Sigmoid colon (tissue), 3 donors: ENCODE results near the gene MBTPS2.

Experiments used
- CTCF ChIP-seq, 4 experiments: fragments of 450-650 bp in 3 of 4; fragments of 200-600 bp in 1 of 4; IDR thresholded peaks; one replicate each; pipeline ENCODE4 v1.5.1; 2016 to 2019; ENCODE audit warnings: antibody characterized with exemption in 4 of 4, mild to moderate bottlenecking in 3 of 4, moderate library complexity in 2 of 4
- POLR2A ChIP-seq, 2 donors: fragments of 450-650 bp; IDR thresholded peaks; one replicate each; pipeline ENCODE4 v1.6.1; 2016; ENCODE audit warnings: antibody characterized with exemption in 2 of 2, mild to moderate bottlenecking in 2 of 2, moderate library complexity in 2 of 2

GRCh38 chrX:21929209-21929608 lies 89.8 kb downstream of the MBTPS2 start:
- TF ChIP-seq CTCF (IDR thresholded peaks at IDR 0.05) (no peak), POLR2A (IDR thresholded peaks at IDR 0.05) (no peak)
